ENCODE measurements around the gene RHOH. TPM values are rescaled to one million over a fixed set of nuclear protein-coding genes. Genes with fewer than 3 reads are reported as not detected.
"Not testable (repeated sequence)": the region's sequence is repeated elsewhere in the genome, so short reads cannot be mapped to it uniquely, and the experiment has no call there.

The RHOH gene
- total RNA-seq, 4 donors from 2014 or later: 1.8 to 5.8 (median 4.6) TPM

DNA sequence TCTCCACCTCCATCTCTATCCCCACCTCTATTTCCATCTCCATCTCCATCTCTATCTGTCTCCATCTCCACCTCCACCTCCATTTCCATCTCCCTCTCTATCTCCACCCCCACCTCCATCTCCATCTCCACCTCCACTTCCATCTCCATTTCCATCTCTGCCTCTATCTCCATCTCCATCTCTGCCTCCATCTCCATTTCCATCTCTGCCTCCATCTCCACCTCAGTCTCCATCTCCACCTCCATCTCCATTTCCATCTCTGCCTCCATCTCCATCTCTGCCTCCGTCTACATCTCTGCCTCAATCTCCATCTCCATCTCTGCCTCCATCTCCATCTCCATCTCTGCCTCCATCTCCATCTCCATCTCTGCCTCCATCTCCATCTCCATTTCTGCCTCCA is 97.5 kb downstream of the RHOH start:
- ATAC-seq (ENCODE audit: low FRiP score) (no peak), DNase-seq (ENCODE audit: low spot score) (no peak)
- TF ChIP-seq CTCF (IDR thresholded peaks at IDR 0.05): no peak

DNA sequence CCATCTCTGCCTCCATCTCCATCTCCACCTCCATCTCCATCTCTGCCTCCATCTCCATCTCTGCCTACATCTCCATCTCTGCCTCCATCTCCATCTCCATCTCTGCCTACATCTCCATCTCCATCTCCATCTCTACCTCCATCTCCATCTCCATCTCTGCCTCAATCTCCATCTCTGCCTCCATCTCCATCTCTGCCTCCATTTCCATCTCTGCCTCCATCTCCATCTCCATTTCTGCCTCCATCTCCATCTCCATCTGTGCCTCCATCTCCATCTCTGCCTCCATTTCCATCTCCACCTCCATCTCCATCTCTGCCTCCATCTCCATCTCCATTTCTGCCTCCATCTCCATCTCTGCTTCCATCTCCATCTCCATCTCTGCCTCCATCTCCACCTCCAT is 98.2 kb downstream of the RHOH start:
- not testable (repeated sequence) for ATAC-seq (ENCODE audit: low FRiP score); DNase-seq (ENCODE audit: low spot score)

- no peak for TF ChIP-seq CTCF (IDR thresholded peaks at IDR 0.05)
- no peak for DNase-seq (ENCODE audit: low spot score)
Measured at GRCh38 chr4:40295572-40295971, 98.7 kb downstream of the RHOH start.

More at GRCh38 chr4:40295572-40295971, 98.7 kb downstream of the RHOH start:
- ATAC-seq (ENCODE audit: low FRiP score): no peak

Other genes starting within 250 kb of the RHOH start
- 10 to 100 TPM; 60.0 to 86.9 (median 75.1) TPM for gene PDS5A, start 219.1 kb upstream of the RHOH start, total RNA-seq
- gene N4BP2, start 140.2 kb upstream of the RHOH start, total RNA-seq: 1 to 10 TPM; 6.5 to 9.2 (median 9.0) TPM
- not detected for gene CHRNA9, start 138.3 kb downstream of the RHOH start, total RNA-seq

Data from omental fat pad (tissue), 4 donors.